Activated CD8-positive, alpha-beta memory T cell treated with anti-CD3 and anti-CD28 coated beads, Interleukin-2, amount 50 U/mL, for 1 hour (primary cell): ENCODE measurements around the gene TXNIP.
"Not testable (repeated sequence)": the region's sequence is repeated elsewhere in the genome, so short reads cannot be mapped to it uniquely, and the experiment has no call there.

Experiments used
- DNase-seq: peaks from one replicate; pipeline ENCODE4 v3.0.0-alpha.2; 2020; ENCODE audit errors: extremely low read depth

The TXNIP gene, protein sequence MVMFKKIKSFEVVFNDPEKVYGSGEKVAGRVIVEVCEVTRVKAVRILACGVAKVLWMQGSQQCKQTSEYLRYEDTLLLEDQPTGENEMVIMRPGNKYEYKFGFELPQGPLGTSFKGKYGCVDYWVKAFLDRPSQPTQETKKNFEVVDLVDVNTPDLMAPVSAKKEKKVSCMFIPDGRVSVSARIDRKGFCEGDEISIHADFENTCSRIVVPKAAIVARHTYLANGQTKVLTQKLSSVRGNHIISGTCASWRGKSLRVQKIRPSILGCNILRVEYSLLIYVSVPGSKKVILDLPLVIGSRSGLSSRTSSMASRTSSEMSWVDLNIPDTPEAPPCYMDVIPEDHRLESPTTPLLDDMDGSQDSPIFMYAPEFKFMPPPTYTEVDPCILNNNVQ

DNA sequence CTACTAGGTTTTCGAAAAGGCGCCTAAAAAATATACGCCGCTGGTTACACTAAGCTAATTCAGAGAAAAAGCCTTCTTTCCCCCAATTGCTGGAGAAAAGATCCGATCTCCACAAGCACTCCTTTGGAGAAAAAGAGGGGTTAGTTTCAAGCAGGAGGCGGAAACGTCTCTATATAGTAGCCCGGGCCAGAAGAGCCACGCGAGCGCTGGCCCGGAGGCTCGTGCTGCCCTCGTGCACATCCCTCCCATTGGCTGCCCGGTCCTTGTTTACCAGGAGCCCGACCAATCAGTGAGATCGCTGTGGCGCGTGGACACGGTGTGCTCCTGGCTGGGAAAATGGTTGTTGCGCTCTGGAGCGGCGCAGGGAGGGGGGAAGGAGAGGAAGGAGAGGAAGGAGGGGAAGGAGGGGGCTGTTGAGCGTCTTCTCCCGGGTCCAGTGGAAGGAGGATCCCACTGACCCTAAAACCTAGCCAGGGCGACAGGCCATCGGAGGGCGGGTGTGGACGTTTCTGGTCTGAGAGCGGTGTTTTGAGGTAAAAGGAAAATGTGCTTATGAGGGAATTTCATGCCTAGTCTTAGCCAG is at the start of gene TXNIP:
TSS of gene TXNIP (minus strand) at position 147 of the 583 bp plus-strand sequence. CDS start 313 bp downstream, outside the sequence.
- DNase-seq = peak; percentile 89

- no peak for DNase-seq
These were observed 43.4 kb upstream of the TXNIP start for GRCh38 chr1:146039844-146040194.

DNA sequence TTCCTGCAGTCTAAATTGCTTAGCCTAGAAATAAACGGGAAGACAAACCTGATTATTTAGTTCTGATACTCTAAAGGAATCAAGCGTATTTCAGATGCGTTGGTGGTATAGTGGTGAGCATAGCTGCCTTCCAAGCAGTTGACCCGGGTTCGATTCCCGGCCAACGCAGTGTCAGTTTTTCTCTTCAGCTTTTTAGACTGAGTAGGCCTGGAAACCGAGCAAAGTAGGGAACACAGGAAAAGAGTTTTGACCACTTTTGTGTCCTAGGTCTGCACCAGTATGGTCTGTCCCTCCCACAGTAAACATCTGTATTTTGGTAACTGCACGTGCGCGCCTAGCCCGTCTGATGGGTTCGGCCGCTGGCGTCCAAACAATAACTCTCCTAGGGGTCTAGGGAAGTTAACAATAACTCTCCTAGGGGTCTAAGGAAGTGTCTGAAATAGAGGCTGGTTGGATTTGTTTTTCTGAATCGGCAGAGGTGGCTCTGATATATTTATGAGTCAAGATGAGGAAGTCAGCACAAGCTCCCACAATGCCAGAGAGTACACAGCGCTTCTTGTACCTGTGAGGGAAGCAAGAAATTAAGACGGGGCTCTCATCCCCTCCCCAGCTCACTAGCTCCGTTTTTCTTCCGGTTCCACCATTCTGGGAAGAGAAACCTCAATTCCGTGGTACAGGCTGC is 40.7 kb upstream of the TXNIP start:
- DNase-seq = peak; percentile 38

GRCh38 chr1:146036241-146036964 is 40.0 kb upstream of the TXNIP start:
- DNase-seq = no peak

GRCh38 chr1:146035048-146035423 is 38.7 kb upstream of the TXNIP start:
- no peak for DNase-seq

GRCh38 chr1:146032631-146033219 is 36.3 kb upstream of the TXNIP start:
- DNase-seq = no peak

DNA sequence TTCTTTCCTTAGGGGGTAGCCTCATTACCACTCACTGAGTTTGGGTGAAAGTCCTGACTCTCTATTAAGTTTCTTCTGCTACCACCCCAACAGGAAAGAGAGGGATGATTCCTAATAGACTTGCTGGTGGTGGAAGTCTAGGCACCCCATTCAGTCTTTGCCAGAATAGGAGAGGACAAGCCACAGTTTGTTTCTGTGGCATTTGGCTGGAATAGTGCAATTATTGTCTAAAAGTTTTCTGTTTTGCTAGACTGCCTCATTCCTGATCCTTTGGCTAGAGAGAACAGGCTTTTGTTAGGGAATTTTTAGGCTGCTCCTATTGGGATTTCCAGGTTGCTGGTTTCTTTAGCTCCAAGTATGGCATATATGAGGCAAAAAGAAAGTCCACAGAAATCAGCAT is 35.1 kb upstream of the TXNIP start:
- DNase-seq = no peak

GRCh38 chr1:146029117-146029516 is 32.7 kb upstream of the TXNIP start:
- DNase-seq = no peak

GRCh38 chr1:146026650-146027049 is 30.3 kb upstream of the TXNIP start:
- not testable (repeated sequence) for DNase-seq

DNA sequence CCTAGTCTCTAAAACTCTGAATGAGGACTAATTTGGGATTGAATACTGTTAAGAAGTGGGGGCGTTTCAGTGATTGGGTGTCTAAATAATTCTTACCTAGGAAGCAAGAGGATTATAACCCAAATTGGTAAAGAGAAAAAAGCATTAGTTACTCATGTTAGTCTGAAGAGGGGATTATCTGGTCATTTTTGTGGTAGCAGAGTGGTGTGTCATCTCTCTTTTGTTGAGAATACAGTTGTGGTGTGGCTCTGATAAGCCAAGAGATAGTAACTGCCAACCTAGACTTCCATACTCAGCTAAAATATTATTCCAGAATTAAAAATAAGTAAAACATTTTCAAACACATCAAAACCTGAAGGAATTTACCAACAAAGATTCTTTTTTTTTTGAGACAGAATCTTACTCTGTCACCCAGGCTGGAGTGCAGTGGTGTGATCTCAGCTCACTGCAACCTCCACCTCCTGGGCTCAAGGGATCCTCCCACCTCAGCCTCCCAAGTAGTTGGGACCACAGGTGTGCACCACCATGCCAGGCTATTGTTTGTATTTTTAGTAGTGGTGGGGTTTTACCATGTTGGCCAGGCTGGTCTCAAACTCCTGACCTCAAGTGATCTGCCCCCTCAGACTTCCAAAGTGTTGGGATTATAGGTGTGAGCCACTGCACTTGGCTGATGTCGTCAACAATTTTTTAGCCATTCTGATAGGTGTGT is 29.6 kb upstream of the TXNIP start:
- DNase-seq = not testable (repeated sequence)

DNA sequence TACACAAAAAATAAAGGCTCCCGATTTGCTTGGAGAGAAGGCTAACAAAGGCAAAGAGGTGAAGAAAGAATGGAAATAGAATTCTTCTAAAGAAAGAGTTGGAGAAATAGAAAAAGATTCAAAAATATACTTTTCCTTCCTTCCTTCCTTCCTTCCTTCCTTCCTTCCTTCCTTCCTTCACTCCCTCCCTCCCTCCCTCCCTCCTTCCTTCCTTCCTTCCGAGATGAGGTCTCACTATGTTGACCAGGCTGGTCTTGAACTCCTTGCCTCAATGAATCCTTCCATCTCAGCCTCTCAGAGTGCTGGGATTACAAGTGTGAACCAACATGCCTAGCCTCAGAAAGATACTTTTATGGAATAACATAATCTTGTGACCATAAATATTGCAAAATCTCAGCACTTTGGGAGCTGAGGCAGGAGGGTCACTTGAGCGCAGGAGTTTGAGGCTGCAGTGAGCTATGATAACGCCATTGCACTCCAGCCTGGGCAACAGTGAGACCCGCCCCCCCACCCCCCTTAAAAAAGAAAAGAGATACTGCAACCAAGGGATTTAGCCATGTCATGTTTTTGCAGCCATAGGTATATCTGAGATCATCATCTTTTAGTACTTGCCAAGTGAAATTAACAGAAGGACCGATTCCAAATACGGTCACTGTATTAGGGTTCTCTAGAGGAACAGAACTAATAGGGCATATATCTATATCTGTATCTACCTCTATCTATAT is 26.2 kb upstream of the TXNIP start:
- DNase-seq = no peak

GRCh38 chr1:146021622-146022402 is 25.4 kb upstream of the TXNIP start, which contains the start of gene HJV:
Gene HJV, minus strand, starts transcription at chr1:146021735. Its CDS starts 1,504 bp downstream, at chr1:146020231.
- DNase-seq = no peak

GRCh38 chr1:146021050-146021445 is 24.7 kb upstream of the TXNIP start:
- DNase-seq = no peak

GRCh38 chr1:146020058-146021049 is 24.0 kb upstream of the TXNIP start:
- DNase-seq = no peak

GRCh38 chr1:146019231-146020057 is 23.1 kb upstream of the TXNIP start:
- no peak for DNase-seq

DNA sequence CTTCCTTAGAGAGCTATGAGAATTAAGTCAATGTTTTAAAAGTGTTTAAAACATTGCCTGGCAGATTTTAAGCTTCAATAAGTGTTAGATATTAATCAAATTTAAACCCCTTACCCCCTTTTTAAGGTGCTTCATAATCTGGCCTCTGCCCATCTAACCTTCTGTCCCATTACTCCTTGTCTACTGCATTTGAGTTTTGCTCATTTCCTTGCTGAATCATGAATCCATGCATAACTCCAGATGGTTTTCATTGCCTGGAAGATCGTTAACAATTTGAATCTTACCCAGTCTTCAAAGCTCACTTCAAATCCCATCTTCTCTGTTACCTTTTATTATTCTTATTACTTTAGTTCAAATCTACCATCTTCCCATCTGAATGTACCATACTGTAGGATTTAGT is 20.5 kb upstream of the TXNIP start:
- no peak for DNase-seq

DNA sequence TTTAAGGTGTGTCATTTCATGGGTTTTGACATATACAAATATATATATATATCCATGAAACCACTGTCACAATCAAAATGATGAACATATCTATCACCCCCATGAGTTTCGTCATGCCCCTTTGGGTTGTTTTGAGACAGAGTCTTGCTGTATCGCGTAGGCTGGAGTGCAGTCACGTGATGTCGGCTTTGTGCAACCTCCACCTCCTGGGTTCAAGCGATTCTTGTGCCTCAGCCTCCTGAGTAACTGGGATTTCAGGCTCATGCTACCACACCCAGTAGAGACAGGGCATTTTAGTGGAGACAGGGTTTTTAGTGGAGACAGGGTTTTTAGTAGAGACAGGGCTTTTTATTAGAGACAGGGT is 17.2 kb upstream of the TXNIP start:
- DNase-seq = no peak
